MM.1S (cell line): ENCODE data around the gene GAST.
"Not testable (repeated sequence)": the region's sequence is repeated elsewhere in the genome, so short reads cannot be mapped to it uniquely, and the experiment has no call there.

Experiments
- DNase-seq: peaks from one replicate; pipeline ENCODE4 v3.0.0-alpha.2; 2015
- H2AFZ ChIP-seq: fragments of 300-600 bp; sonication (generic); 2 replicates; pipeline ENCODE4 v1.6.0; 2016; ENCODE audit warnings: antibody characterized with exemption, low read length
- H3F3A ChIP-seq: fragments of 300-600 bp; sonication (generic); 2 replicates; pipeline ENCODE4 v1.6.1; 2016; ENCODE audit warnings: mild to moderate bottlenecking, antibody characterized with exemption, low read length, moderate library complexity, mixed read lengths; ENCODE audit not compliant: insufficient read depth
- H3K27ac ChIP-seq: fragments of 300-600 bp; sonication (generic); 2 replicates; pipeline ENCODE4 v1.5.1; 2016; ENCODE audit warnings: mild to moderate bottlenecking, low read length
- H3K27me3 ChIP-seq: fragments of 300-600 bp; sonication (generic); replicated peaks from 2 replicates; pipeline ENCODE4 v1.6.0; 2016; ENCODE audit warnings: low read length; ENCODE audit not compliant: insufficient read depth
- H3K36me3 ChIP-seq: fragments of 300-600 bp; sonication (generic); replicated peaks from 2 replicates; pipeline ENCODE4 v1.6.1; 2016; ENCODE audit warnings: mild to moderate bottlenecking, low read length, mixed read lengths; ENCODE audit not compliant: insufficient read depth
- H3K4me1 ChIP-seq: fragments of 300-600 bp; sonication (generic); 2 replicates; pipeline ENCODE4 v1.6.1; 2016; ENCODE audit warnings: low read length, mixed read lengths
- H3K4me2 ChIP-seq: fragments of 300-600 bp; sonication (generic); 2 replicates; pipeline ENCODE4 v1.6.0; 2016; ENCODE audit warnings: low read depth, low read length
- H3K4me3 ChIP-seq: fragments of 300-600 bp; sonication (generic); 2 replicates; pipeline ENCODE4 v1.5.1; 2016; ENCODE audit warnings: low read length, mixed read lengths
- H3K79me2 ChIP-seq: fragments of 300-600 bp; sonication (generic); 2 replicates; pipeline ENCODE4 v1.6.1; 2016; ENCODE audit warnings: mixed run types, low read length, mixed read lengths
- H3K9ac ChIP-seq: fragments of 300-600 bp; sonication (generic); 2 replicates; pipeline ENCODE4 v1.6.1; 2016; ENCODE audit warnings: low read length, mixed read lengths
- H3K9me2 ChIP-seq: fragments of 300-600 bp; sonication (generic); replicated peaks from 2 replicates; pipeline ENCODE4 v1.6.1; 2016; ENCODE audit warnings: mild to moderate bottlenecking, low read length, mixed read lengths; ENCODE audit not compliant: insufficient read depth
- H3K9me3 ChIP-seq: fragments of 300-600 bp; sonication (generic); replicated peaks from 2 replicates; pipeline ENCODE4 v1.6.1; 2016; ENCODE audit warnings: mild to moderate bottlenecking, low read length, mixed read lengths; ENCODE audit not compliant: insufficient read depth
- H4K20me1 ChIP-seq: fragments of 300-600 bp; sonication (generic); 2 replicates; pipeline ENCODE4 v1.6.1; 2016; ENCODE audit warnings: mild to moderate bottlenecking, low read length, moderate library complexity, mixed read lengths; ENCODE audit not compliant: insufficient read depth
- EZH2 ChIP-seq: fragments of 300-600 bp; sonication (generic); optimal IDR thresholded peaks from 2 replicates; pipeline ENCODE3; 2017; ENCODE audit warnings: low read depth, mild to moderate bottlenecking, antibody characterized with exemption, low read length, mixed read lengths
- EZH2phosphoT487 ChIP-seq: fragments of 300-600 bp; sonication (generic); IDR thresholded peaks from 2 replicates; pipeline ENCODE4 v1.6.1; 2018; ENCODE audit warnings: antibody characterized with exemption, low read length
- TF ChIP-seq, protein P1 (sequence below): fragments of 300-600 bp; sonication (generic); IDR thresholded peaks from 2 replicates; pipeline ENCODE4 v1.5.1; 2016; ENCODE audit warnings: antibody characterized with exemption, low read length, mixed read lengths

The GAST gene

DNA sequence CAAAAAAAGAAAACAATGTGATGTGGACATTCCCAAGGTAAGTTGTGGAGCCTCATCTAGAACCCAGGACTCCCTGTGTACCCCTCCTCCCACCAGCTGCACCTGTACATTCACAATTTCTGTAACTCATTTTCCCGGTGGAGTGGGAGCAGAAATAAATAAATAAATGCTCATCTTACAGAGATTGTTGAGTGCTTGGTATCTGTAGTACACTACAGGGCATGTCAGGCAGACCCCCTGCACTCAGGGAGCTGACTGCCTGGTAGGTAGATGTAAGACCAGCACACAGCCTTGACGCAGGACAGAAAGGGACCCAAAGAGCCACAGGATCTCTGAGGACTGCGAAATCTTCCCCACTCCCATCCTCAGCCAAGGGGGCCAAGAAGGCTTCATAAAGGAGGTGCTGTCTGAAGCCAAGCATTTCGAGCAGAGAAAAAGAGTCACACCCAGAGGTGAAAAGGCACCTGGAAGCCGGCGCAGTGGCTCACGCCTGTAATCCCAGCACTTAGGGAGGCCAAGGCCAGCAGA is 16.9 kb upstream of the GAST start:
- TF ChIP-seq EZH2 (no peak), EZH2phosphoT487 (no peak)
- TF ChIP-seq, protein P1, sequence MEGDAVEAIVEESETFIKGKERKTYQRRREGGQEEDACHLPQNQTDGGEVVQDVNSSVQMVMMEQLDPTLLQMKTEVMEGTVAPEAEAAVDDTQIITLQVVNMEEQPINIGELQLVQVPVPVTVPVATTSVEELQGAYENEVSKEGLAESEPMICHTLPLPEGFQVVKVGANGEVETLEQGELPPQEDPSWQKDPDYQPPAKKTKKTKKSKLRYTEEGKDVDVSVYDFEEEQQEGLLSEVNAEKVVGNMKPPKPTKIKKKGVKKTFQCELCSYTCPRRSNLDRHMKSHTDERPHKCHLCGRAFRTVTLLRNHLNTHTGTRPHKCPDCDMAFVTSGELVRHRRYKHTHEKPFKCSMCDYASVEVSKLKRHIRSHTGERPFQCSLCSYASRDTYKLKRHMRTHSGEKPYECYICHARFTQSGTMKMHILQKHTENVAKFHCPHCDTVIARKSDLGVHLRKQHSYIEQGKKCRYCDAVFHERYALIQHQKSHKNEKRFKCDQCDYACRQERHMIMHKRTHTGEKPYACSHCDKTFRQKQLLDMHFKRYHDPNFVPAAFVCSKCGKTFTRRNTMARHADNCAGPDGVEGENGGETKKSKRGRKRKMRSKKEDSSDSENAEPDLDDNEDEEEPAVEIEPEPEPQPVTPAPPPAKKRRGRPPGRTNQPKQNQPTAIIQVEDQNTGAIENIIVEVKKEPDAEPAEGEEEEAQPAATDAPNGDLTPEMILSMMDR: no peak
- DNase-seq: no peak
- no peak overlapping the region for H3K4me2 ChIP-seq
- no peaks in the 10 kb centered on the region for H3K27me3 ChIP-seq
- H3K79me2 ChIP-seq: peaks cover 15% of the 10 kb centered on the region
- H3K9me3 ChIP-seq: no peaks in the 10 kb centered on the region
- H4K20me1 ChIP-seq: peaks cover 16% of the 10 kb centered on the region
- H3K4me3 ChIP-seq: no peak overlapping the region
- peaks cover 27% of the 10 kb centered on the region for H3K4me1 ChIP-seq
- H3K27ac ChIP-seq: no peak overlapping the region
- peaks cover 55% of the 10 kb centered on the region for H3F3A ChIP-seq
- peaks cover 29% of the 10 kb centered on the region for H3K36me3 ChIP-seq
- no peaks in the 10 kb centered on the region for H3K9me2 ChIP-seq
- no peak overlapping the region for H3K9ac ChIP-seq
- H2AFZ ChIP-seq: no peak overlapping the region

DNA sequence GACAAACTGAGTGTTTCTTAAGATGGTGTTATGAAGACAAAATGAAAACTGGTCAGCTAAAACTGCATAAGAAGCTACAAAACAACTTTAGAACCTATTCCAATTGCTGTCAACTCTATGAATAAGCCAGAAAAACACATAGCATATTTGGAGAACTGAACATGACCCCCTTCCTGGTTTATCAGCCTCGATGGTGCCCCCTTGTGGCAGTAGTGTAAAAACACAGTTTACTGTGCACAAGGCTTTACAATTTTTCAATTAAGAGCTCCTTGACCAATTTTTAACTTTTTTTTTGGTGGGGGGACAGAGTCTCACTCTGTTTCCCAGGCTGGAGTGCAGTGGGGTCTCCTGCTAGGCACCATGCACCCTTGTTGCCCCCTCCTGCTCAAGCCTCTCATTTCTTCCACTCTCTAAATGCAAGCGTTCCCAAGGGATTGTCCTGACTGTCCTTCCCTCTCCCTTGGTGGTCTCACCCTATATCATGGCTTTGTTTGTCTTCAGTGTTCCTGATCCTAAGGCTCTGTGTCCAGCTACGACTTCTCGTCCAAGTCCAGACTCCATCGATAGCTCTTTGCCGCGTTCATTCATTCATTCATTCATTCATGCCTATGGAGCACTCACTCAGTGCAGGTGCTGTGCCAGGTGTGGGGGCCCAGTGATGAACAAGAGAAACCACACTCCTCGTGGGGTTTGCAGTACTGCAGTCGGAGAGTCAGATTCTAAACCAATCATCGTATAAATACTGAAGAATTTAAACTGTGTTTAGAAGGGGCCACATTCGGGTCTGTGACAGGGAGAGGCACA is 16.0 kb upstream of the GAST start:
- H3K27ac ChIP-seq: no peak overlapping the region
- H3K4me2 ChIP-seq: no peak overlapping the region
- peaks cover 6% of the 10 kb centered on the region for H4K20me1 ChIP-seq
- H3K36me3 ChIP-seq: peaks cover 19% of the 10 kb centered on the region
- H3K79me2 ChIP-seq: peaks cover 5% of the 10 kb centered on the region
- no peak overlapping the region for H2AFZ ChIP-seq
- peaks cover 22% of the 10 kb centered on the region for H3K4me1 ChIP-seq
- peaks cover 45% of the 10 kb centered on the region for H3F3A ChIP-seq
- no peaks in the 10 kb centered on the region for H3K9me2 ChIP-seq
- no peaks in the 10 kb centered on the region for H3K9me3 ChIP-seq
- TF ChIP-seq, protein P1: peak; percentile 79
- TF ChIP-seq EZH2phosphoT487 (no peak), EZH2 (no peak)
- no peak overlapping the region for H3K4me3 ChIP-seq
- DNase-seq: peak; percentile 82
- H3K27me3 ChIP-seq: no peaks in the 10 kb centered on the region
- no peak overlapping the region for H3K9ac ChIP-seq

DNA sequence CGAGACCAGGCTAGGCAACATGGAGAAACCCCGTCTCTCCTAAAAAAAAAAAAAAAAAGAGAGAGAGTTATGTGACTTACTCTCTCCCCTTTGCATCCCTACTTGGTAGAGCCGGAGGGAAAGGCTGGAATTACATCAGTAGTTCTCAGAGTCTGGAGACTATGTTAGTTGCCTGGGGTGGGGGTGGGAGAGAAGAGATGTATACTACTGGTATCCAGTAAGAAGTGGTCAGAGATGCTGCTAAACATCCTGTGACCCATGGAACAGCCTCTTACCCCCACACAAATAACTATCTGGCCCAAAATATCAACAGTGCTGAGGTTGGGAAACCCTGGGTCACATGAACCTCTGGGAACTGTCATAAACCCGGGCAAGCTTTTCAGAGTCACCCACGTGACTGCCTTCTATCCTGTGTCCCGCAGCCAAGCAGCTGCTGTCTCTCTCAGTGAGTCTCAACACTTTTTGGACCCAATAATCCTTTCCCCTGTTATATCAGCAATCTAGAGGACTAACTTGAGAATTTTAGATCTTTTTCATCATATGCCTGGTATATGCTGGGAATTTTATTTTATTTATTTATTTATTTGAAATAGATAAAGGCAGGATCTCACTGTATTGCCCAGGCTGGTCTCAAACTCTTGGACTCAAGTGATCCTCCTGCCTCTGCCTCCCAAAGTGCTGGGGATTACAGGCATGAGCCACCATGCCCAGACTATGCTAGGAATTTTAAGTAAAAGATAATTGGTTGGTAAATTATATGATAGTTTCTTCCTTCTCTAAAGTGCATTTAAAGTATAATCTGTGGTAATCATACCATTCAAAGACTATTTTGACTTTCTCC is 14.8 kb upstream of the GAST start:
- 0 out of 2 replicates have a peak overlapping the region, but pooled peaks have one; percentile 25 for H2AFZ ChIP-seq
- peak; percentile 74 for DNase-seq
- TF ChIP-seq EZH2: no peak
- TF ChIP-seq, protein P1: no peak
- TF ChIP-seq EZH2phosphoT487: no peak
- H3K4me3 ChIP-seq: no peak overlapping the region
- H4K20me1 ChIP-seq: no peaks in the 10 kb centered on the region
- H3K27ac ChIP-seq: peak overlapping the region; percentile 8; the same call in 1 of the 2 replicates
- no peaks in the 10 kb centered on the region for H3K79me2 ChIP-seq
- H3K4me2 ChIP-seq: peak overlapping the region; percentile 28
- H3F3A ChIP-seq: peaks cover 33% of the 10 kb centered on the region
- H3K36me3 ChIP-seq: peaks cover 7% of the 10 kb centered on the region
- peaks cover 22% of the 10 kb centered on the region for H3K4me1 ChIP-seq
- H3K27me3 ChIP-seq: no peaks in the 10 kb centered on the region
- no peaks in the 10 kb centered on the region for H3K9me2 ChIP-seq
- H3K9ac ChIP-seq: no peak overlapping the region
- H3K9me3 ChIP-seq: no peaks in the 10 kb centered on the region

DNA sequence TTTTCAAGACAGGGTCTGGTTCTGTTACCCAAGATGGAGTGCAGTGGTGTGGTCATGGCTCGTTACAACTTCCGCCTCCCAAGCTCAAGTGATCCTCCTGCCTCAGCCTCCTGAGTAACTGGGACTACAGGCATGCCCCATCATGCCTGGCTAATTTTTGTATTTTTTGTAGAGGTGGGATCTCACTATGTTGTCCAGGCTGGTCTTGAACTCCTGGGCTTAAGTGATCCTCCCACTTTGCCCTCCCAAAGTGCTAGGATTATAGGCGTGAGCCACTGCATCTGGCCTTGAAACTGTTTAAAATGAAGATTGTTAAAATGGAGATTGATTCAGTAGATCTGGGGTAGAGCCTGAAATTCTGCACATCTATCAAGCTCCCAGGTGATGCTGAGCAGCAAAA is 11.3 kb upstream of the GAST start:
- DNase-seq, H3K9ac ChIP-seq, H3K27ac ChIP-seq, H3K9me3 ChIP-seq, H3K27me3 ChIP-seq, H3K4me2 ChIP-seq, H3K4me3 ChIP-seq, H3K9me2 ChIP-seq, H3K36me3 ChIP-seq, H3F3A ChIP-seq, H4K20me1 ChIP-seq, H3K79me2 ChIP-seq, H2AFZ ChIP-seq: not testable (repeated sequence)
- peaks cover 22% of the 10 kb centered on the region for H3K4me1 ChIP-seq
